Upper lobe of right lung (tissue), 1 donor: ENCODE data around the gene ADAM10. TPM values are rescaled to one million over a fixed set of nuclear protein-coding genes. Genes with fewer than 3 reads are reported as not detected.
A peak's percentile ranks its signal among the peaks of the same experiment; 100 is the strongest.

Source experiments
- ATAC-seq: fragments of 200-7000 bp; cut with Tn5 transposase; one replicate; pipeline ENCODE4 v1.9.1; 2020; ENCODE audit warnings: mild to moderate bottlenecking, moderate library complexity
- DNase-seq: peaks from one replicate; pipeline ENCODE4 v3.0.0-alpha.2; 2020
- H3K27ac ChIP-seq: fragments of 200-600 bp; one replicate; pipeline ENCODE4 v1.8.0; 2022
- H3K27me3 ChIP-seq: fragments of 200-600 bp; one replicate; pipeline ENCODE4 v1.8.0; 2022; ENCODE audit warnings: mild to moderate bottlenecking
- H3K36me3 ChIP-seq: fragments of 200-600 bp; one replicate; pipeline ENCODE4 v1.8.0; 2022
- H3K4me1 ChIP-seq: fragments of 200-600 bp; one replicate; pipeline ENCODE4 v1.8.0; 2022
- H3K4me3 ChIP-seq: fragments of 200-600 bp; one replicate; pipeline ENCODE4 v1.8.0; 2022; ENCODE audit warnings: mild to moderate bottlenecking
- H3K9me3 ChIP-seq: fragments of 200-600 bp; one replicate; pipeline ENCODE4 v1.8.0; 2022
- CTCF ChIP-seq: fragments of 200-600 bp; IDR thresholded peaks from one replicate; pipeline ENCODE4 v1.8.0; 2022; ENCODE audit warnings: antibody characterized with exemption
- intact Hi-C: fragments of 100-400 bp; cut with DNase I; formaldehyde crosslinking; loops from one replicate; pipeline ENCODE4 v1.11.0; 2022
- total RNA-seq: library from RNA; stranded (reverse); fragmentation: NEBNext Ultra II Directional; extraction: Animal tissue kit (Norgen Biotek cat#: 25700); gene quantifications from one replicate; pipeline ENCODE4 v1.2.1, GENCODE V29; 2021
- donor health status: DM: no; HTN: yes; CAD: no; lungs with severe emphysema.

ADAM10 gene
- total RNA-seq, 1 donor from 2014 or later, result 139 TPM

- no peak for ATAC-seq
- Histone ChIP-seq H3K27ac (no peak overlapping the region), H3K9me3 (no peaks in the 10 kb centered on the region), H3K36me3 (no peaks in the 10 kb centered on the region), H3K27me3 (no peaks in the 10 kb centered on the region), H3K4me3 (no peak overlapping the region), H3K4me1 (no peaks in the 10 kb centered on the region)
- intact Hi-C loops, result no loop called here
- no peak for TF ChIP-seq CTCF
- DNase-seq, result no peak
These were observed 178.0 kb downstream of the ADAM10 start for GRCh38 chr15:58571491-58571890.

DNA sequence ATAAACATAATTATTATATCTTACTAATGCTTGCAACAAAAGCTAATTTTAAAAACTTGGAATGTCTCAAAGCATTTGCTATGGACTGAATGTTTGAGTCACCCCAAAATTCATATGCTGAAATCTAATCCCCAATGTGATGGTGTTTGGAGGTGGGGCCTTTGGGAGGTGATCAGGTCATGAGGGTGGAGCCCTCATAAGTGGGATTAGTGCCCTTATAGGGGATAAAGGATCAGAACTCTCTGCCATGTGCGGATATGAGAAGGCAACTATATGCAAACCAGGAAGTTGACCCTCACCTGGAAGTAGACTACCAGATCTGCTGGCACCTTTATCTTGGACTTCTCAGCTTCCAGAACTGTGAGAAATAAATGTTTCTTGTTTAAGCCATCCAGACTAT lies 180.1 kb downstream of the ADAM10 start:
- intact Hi-C loops, result no loop called here

DNA sequence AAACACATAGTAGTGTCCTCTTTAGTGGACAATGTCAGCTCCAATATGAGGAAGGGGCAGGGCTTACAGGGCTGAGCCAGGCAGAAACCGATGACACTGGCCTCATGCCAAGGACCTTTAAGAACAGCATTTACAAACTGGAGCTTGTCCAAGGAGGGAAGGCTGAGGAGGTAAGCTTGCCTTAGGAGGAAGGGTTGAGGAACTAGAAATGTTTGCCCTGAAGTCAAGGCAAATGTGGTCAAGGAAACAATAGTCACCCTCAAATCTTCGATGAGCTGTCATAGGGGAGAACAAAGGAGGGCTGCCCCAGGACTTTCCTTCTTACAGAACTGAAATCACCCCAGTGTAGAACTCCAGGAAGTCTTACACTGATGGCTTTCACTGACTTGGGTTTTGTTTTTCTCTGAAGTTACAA lies 181.3 kb downstream of the ADAM10 start:
- no peaks in the 10 kb centered on the region for H3K4me1 ChIP-seq
- intact Hi-C loops, result no loop called here
- ATAC-seq (peak; percentile 30), DNase-seq (no peak)
- TF ChIP-seq CTCF, result no peak
- no peak overlapping the region for H3K4me3 ChIP-seq
- H3K27ac ChIP-seq, result no peak overlapping the region
- H3K9me3 ChIP-seq, result no peaks in the 10 kb centered on the region
- no peaks in the 10 kb centered on the region for H3K27me3 ChIP-seq
- no peaks in the 10 kb centered on the region for H3K36me3 ChIP-seq

More for the DNA sequence above, 180.1 kb downstream of the ADAM10 start:
- H3K36me3 ChIP-seq, result no peaks in the 10 kb centered on the region
- ATAC-seq, result no peak
- no peaks in the 10 kb centered on the region for H3K27me3 ChIP-seq
- no peaks in the 10 kb centered on the region for H3K4me1 ChIP-seq
- no peaks in the 10 kb centered on the region for H3K9me3 ChIP-seq
- DNase-seq, result no peak
- no peak for TF ChIP-seq CTCF
- H3K4me3 ChIP-seq, result no peak overlapping the region
- no peak overlapping the region for H3K27ac ChIP-seq

GRCh38 chr15:58566029-58566428 lies 183.5 kb downstream of the ADAM10 start:
- H3K27ac ChIP-seq, result no peak overlapping the region
- intact Hi-C loops, result no loop called here
- ATAC-seq, result no peak
- no peak overlapping the region for H3K4me3 ChIP-seq
- no peaks in the 10 kb centered on the region for H3K9me3 ChIP-seq
- no peaks in the 10 kb centered on the region for H3K27me3 ChIP-seq
- no peak for TF ChIP-seq CTCF
- no peaks in the 10 kb centered on the region for H3K4me1 ChIP-seq
- no peaks in the 10 kb centered on the region for H3K36me3 ChIP-seq
- DNase-seq, result no peak

DNA sequence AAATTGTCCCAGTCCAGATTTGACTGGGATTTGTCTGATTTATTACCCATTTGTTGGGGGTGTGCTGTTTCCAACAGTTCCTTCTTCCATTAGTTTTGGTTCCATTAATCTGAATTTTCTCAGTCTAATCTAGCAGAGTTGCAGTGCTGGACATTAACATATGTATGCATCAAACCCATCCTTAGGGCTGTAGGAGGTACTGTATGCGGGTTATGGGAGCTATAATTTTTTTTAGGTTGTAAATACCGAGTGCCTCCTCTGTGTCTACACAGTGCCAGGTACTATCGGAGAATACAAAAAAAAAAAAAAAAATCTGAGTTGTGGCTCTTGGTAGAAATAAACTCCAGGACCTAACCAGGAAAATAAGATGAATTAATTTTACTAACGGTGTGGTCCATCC lies 183.9 kb downstream of the ADAM10 start:
- Histone ChIP-seq H3K27ac (no peak overlapping the region), H3K36me3 (no peaks in the 10 kb centered on the region), H3K4me1 (no peaks in the 10 kb centered on the region), H3K4me3 (no peak overlapping the region), H3K9me3 (no peaks in the 10 kb centered on the region), H3K27me3 (no peaks in the 10 kb centered on the region)
- DNase-seq, result no peak
- intact Hi-C loops, result no loop called here
- no peak for TF ChIP-seq CTCF
- no peak for ATAC-seq

GRCh38 chr15:58564981-58565380 lies 184.5 kb downstream of the ADAM10 start:
- no peak for ATAC-seq
- DNase-seq, result no peak
- H3K27ac ChIP-seq, result no peak overlapping the region
- no peaks in the 10 kb centered on the region for H3K27me3 ChIP-seq
- H3K9me3 ChIP-seq, result no peaks in the 10 kb centered on the region
- no peaks in the 10 kb centered on the region for H3K36me3 ChIP-seq
- H3K4me1 ChIP-seq, result no peaks in the 10 kb centered on the region
- intact Hi-C loops, result no loop called here
- no peak overlapping the region for H3K4me3 ChIP-seq
- no peak for TF ChIP-seq CTCF
